Endothelial cell of umbilical vein (primary cell): ENCODE data around the gene ZFHX2.

Source experiments
- CTCF ChIP-seq, 2 donors: IDR thresholded peaks; 1 replicate in 1 of 2; 2 replicates in 1 of 2; pipeline ENCODE4 v1.5.1; 2011; ENCODE audit warnings: low read length in 2 of 2, mild to moderate bottlenecking in 2 of 2, moderate library complexity in 2 of 2, control low read depth in 1 of 2, inconsistent platforms in 1 of 2, low read depth in 1 of 2; ENCODE audit not compliant: insufficient read depth in 1 of 2; ENCODE audit errors: extremely low read depth in 1 of 2
- EZH2 ChIP-seq: IDR thresholded peaks from 2 replicates; pipeline ENCODE4 v1.6.1; 2012; ENCODE audit warnings: borderline replicate concordance, low read depth, mild to moderate bottlenecking, moderate library complexity, low read length, inconsistent platforms; ENCODE audit not compliant: severe bottlenecking
- FOS ChIP-seq: IDR thresholded peaks from 2 replicates; pipeline ENCODE4 v1.6.1; 2011; ENCODE audit warnings: mild to moderate bottlenecking, low read length, moderate library complexity, borderline replicate concordance; ENCODE audit not compliant: insufficient read depth
- GATA2 ChIP-seq: IDR thresholded peaks from 2 replicates; pipeline ENCODE4 v1.7.0; 2011; ENCODE audit warnings: low read depth, mild to moderate bottlenecking, moderate library complexity, mixed read lengths, low read length; ENCODE audit not compliant: insufficient read length, insufficient read depth
- JUN ChIP-seq: IDR thresholded peaks from 2 replicates; pipeline ENCODE4 v1.6.1; 2011; ENCODE audit warnings: borderline replicate concordance, low read depth; ENCODE audit not compliant: insufficient read length, insufficient read depth
- MAX ChIP-seq: IDR thresholded peaks from 2 replicates; pipeline ENCODE4 v1.6.1; 2011; ENCODE audit not compliant: insufficient read depth, insufficient read length
- MYC ChIP-seq: IDR thresholded peaks from one replicate; pipeline ENCODE4 v1.6.1; 2011; ENCODE audit warnings: mild to moderate bottlenecking, low read depth, low read length
- POLR2A ChIP-seq: IDR thresholded peaks from 2 replicates; pipeline ENCODE4 v1.6.1; 2012; ENCODE audit warnings: low read depth, mild to moderate bottlenecking, control low read depth, low read length
- POLR2AphosphoS5 ChIP-seq: IDR thresholded peaks from 2 replicates; pipeline ENCODE4 v1.6.1; 2012; ENCODE audit warnings: low read depth, mild to moderate bottlenecking, control low read depth, low read length, moderate library complexity; ENCODE audit not compliant: insufficient read depth

GRCh38 chr14:23513005-23513817 is 38.4 kb downstream of the ZFHX2 start:
- no peak for TF ChIP-seq CTCF (IDR thresholded peaks at IDR 0.05; ENCODE audit: extremely low read depth in 1 of 2, insufficient read depth in 1 of 2, low read depth in 1 of 2, low read length in 2 of 2)
- TF ChIP-seq MAX: no peak
- TF ChIP-seq FOS: no peak
- TF ChIP-seq POLR2AphosphoS5: no peak
- TF ChIP-seq GATA2: no peak
- no peak for TF ChIP-seq POLR2A
- TF ChIP-seq EZH2: no peak
- no peak for TF ChIP-seq JUN
- TF ChIP-seq MYC: no peak
